ENCODE results near the gene SAP30BP.

Gene SAP30BP

GRCh38 chr17:75698659-75699058 lies 31.5 kb downstream of the SAP30BP start:
- no peak for TF ChIP-seq TEAD4 (IDR thresholded peaks at IDR 0.05)

- no peak for TF ChIP-seq EGR1 (IDR thresholded peaks at IDR 0.05)
- TF ChIP-seq TCF12 (IDR thresholded peaks at IDR 0.05; ENCODE audit: low read depth): no peak
Observed at GRCh38 chr17:75701288-75701687, 34.1 kb downstream of the SAP30BP start.

- TF ChIP-seq CREB1 (IDR thresholded peaks at IDR 0.05; ENCODE audit: low read depth) (no peak), EP300 (IDR thresholded peaks at IDR 0.05; ENCODE audit: borderline replicate concordance) (no peak), TAF1 (IDR thresholded peaks at IDR 0.05; ENCODE audit: low read depth) (no peak), MAX (IDR thresholded peaks at IDR 0.05) (no peak), REST (IDR thresholded peaks at IDR 0.05; ENCODE audit: low read depth) (no peak), EGR1 (IDR thresholded peaks at IDR 0.05) (no peak), ZBTB7A (IDR thresholded peaks at IDR 0.05; ENCODE audit: low read depth) (no peak), FOXM1 (IDR thresholded peaks at IDR 0.05; ENCODE audit: borderline replicate concordance, low read depth) (no peak), TCF12 (IDR thresholded peaks at IDR 0.05; ENCODE audit: low read depth) (no peak), YY1 (IDR thresholded peaks at IDR 0.05; ENCODE audit: low read depth) (no peak), RAD21 (IDR thresholded peaks at IDR 0.05; ENCODE audit: low read depth) (no peak), USF1 (IDR thresholded peaks at IDR 0.05) (no peak), TEAD4 (IDR thresholded peaks at IDR 0.05) (no peak), NFIC (IDR thresholded peaks at IDR 0.05) (no peak), CEBPB (IDR thresholded peaks at IDR 0.05) (no peak)
Observed at GRCh38 chr17:75703191-75703590, 36.1 kb downstream of the SAP30BP start.

- no peak for TF ChIP-seq NFIC (IDR thresholded peaks at IDR 0.05)
- TF ChIP-seq CEBPB (IDR thresholded peaks at IDR 0.05): no peak
- no peak for TF ChIP-seq EGR1 (IDR thresholded peaks at IDR 0.05)
- TF ChIP-seq FOXM1 (IDR thresholded peaks at IDR 0.05; ENCODE audit: borderline replicate concordance, low read depth): no peak
- TF ChIP-seq TAF1 (IDR thresholded peaks at IDR 0.05; ENCODE audit: low read depth): no peak
- no peak for TF ChIP-seq TEAD4 (IDR thresholded peaks at IDR 0.05)
- TF ChIP-seq USF1 (IDR thresholded peaks at IDR 0.05): no peak
- no peak for TF ChIP-seq TCF12 (IDR thresholded peaks at IDR 0.05; ENCODE audit: low read depth)
- TF ChIP-seq REST (IDR thresholded peaks at IDR 0.05; ENCODE audit: low read depth): no peak
- TF ChIP-seq YY1 (IDR thresholded peaks at IDR 0.05; ENCODE audit: low read depth): no peak
- TF ChIP-seq RAD21 (IDR thresholded peaks at IDR 0.05; ENCODE audit: low read depth): no peak
- no peak for TF ChIP-seq MAX (IDR thresholded peaks at IDR 0.05)
- TF ChIP-seq CREB1 (IDR thresholded peaks at IDR 0.05; ENCODE audit: low read depth): no peak
- TF ChIP-seq ZBTB7A (IDR thresholded peaks at IDR 0.05; ENCODE audit: low read depth): no peak
- no peak for TF ChIP-seq EP300 (IDR thresholded peaks at IDR 0.05; ENCODE audit: borderline replicate concordance)
Observed at GRCh38 chr17:75703591-75703990, 36.5 kb downstream of the SAP30BP start.

GRCh38 chr17:75704963-75705875 lies 38.1 kb downstream of the SAP30BP start:
- no peak for TF ChIP-seq EP300 (IDR thresholded peaks at IDR 0.05; ENCODE audit: borderline replicate concordance)
- no peak for TF ChIP-seq MAX (IDR thresholded peaks at IDR 0.05)
- no peak for TF ChIP-seq TEAD4 (IDR thresholded peaks at IDR 0.05)
- no peak for TF ChIP-seq TAF1 (IDR thresholded peaks at IDR 0.05; ENCODE audit: low read depth)
- no peak for TF ChIP-seq REST (IDR thresholded peaks at IDR 0.05; ENCODE audit: low read depth)
- TF ChIP-seq FOXM1 (IDR thresholded peaks at IDR 0.05; ENCODE audit: borderline replicate concordance, low read depth): no peak
- TF ChIP-seq USF1 (IDR thresholded peaks at IDR 0.05): no peak
- TF ChIP-seq CREB1 (IDR thresholded peaks at IDR 0.05; ENCODE audit: low read depth): no peak
- no peak for TF ChIP-seq ZBTB7A (IDR thresholded peaks at IDR 0.05; ENCODE audit: low read depth)
- TF ChIP-seq RAD21 (IDR thresholded peaks at IDR 0.05; ENCODE audit: low read depth): no peak
- TF ChIP-seq EGR1 (IDR thresholded peaks at IDR 0.05): no peak
- no peak for TF ChIP-seq TCF12 (IDR thresholded peaks at IDR 0.05; ENCODE audit: low read depth)
- no peak for TF ChIP-seq CEBPB (IDR thresholded peaks at IDR 0.05)
- TF ChIP-seq YY1 (IDR thresholded peaks at IDR 0.05; ENCODE audit: low read depth): no peak
- TF ChIP-seq NFIC (IDR thresholded peaks at IDR 0.05): no peak
